ENCODE measurements around the gene TTBK1. TPM values are rescaled to one million over a fixed set of nuclear protein-coding genes. Genes with fewer than 3 reads are reported as not detected.

The TTBK1 gene
- total and polyA plus RNA-seq, 4 donors, result 0.05 to 0.31 (median 0.12) TPM

DNA sequence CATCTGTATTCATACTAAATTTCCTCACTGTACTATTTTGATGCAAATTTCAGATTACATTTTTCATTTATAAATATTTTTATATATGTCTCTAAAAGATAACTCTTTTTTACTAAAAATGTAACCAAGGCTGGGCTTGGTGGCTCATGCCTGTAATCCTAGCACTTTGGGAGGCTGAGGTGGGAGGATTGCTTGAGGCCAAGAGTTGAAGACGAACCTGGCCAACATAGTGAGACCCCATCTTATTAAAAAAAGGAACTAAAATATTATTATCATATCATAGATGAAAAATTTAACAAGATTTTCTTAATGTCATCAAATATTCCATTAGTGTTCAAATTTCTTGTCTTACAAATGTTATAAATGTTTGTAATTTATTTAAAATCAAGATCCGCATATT is 7.4 kb upstream of the TTBK1 start:
- Histone ChIP-seq H3K4me3 (no peak overlapping the region), H3K27ac (ENCODE audit: low read depth in 1 of 2, low read length in 1 of 2) (no peak overlapping the region), H3K4me1 (ENCODE audit: control insufficient read depth in 5 of 5, insufficient read depth in 5 of 5, low read length in 5 of 5) (no peaks in the 10 kb centered on the region), H3K9me3 (ENCODE audit: control insufficient read depth in 4 of 4, insufficient read depth in 3 of 4, low read length in 3 of 4) (peaks cover 0 to 2% (median 0%) of the 10 kb centered on the region in 4 donors), H3K9ac (ENCODE audit: insufficient read depth in 1 of 2, low read length in 2 of 2) (no peak overlapping the region), H3K27me3 (ENCODE audit: control insufficient read depth in 3 of 3, insufficient read depth in 3 of 3, low read length in 2 of 3) (peaks cover 0 to 13% (median 8%) of the 10 kb centered on the region in 3 donors), H3K36me3 (ENCODE audit: control insufficient read depth in 4 of 4, insufficient read depth in 4 of 4, low read length in 4 of 4) (no peaks in the 10 kb centered on the region)
- WGBS, 2 donors, result 71 to 94% methylated on average over 2 of the region's 2 CpGs
- TF ChIP-seq, protein P1, sequence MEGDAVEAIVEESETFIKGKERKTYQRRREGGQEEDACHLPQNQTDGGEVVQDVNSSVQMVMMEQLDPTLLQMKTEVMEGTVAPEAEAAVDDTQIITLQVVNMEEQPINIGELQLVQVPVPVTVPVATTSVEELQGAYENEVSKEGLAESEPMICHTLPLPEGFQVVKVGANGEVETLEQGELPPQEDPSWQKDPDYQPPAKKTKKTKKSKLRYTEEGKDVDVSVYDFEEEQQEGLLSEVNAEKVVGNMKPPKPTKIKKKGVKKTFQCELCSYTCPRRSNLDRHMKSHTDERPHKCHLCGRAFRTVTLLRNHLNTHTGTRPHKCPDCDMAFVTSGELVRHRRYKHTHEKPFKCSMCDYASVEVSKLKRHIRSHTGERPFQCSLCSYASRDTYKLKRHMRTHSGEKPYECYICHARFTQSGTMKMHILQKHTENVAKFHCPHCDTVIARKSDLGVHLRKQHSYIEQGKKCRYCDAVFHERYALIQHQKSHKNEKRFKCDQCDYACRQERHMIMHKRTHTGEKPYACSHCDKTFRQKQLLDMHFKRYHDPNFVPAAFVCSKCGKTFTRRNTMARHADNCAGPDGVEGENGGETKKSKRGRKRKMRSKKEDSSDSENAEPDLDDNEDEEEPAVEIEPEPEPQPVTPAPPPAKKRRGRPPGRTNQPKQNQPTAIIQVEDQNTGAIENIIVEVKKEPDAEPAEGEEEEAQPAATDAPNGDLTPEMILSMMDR (IDR thresholded peaks at IDR 0.05; ENCODE audit: control extremely low read depth, extremely low read depth), result no peak
- DNase-seq (no peak), ATAC-seq (ENCODE audit: insufficient read depth, low FRiP score) (no peak)

DNA sequence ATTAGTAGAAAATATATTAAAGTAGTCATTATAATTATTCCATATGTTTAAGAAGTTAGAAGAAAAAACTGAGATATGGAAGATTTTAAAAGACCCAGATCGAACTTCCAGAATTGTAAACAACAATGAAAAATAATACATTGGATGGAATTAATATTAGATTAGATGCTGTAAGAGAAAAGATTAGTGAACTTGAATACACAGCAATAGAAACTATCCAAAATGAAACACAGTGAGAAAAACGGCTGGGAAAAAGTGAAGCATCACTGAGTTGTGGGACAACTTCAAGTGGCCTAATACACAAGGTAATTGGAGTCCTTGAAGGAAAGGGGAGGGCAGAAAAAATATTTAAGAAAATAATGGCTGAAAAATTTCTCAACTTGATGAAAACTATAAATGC is 4.2 kb upstream of the TTBK1 start:
- Histone ChIP-seq H3K4me1 (ENCODE audit: control insufficient read depth in 5 of 5, insufficient read depth in 5 of 5, low read length in 5 of 5) (no peaks in the 10 kb centered on the region), H3K27ac (ENCODE audit: low read depth in 1 of 2, low read length in 1 of 2) (no peak overlapping the region), H3K9ac (ENCODE audit: insufficient read depth in 1 of 2, low read length in 2 of 2) (no peak overlapping the region), H3K9me3 (ENCODE audit: control insufficient read depth in 4 of 4, insufficient read depth in 3 of 4, low read length in 3 of 4) (no peaks in the 10 kb centered on the region), H3K27me3 (ENCODE audit: control insufficient read depth in 3 of 3, insufficient read depth in 3 of 3, low read length in 2 of 3) (peaks cover 0 to 37% (median 35%) of the 10 kb centered on the region in 3 donors), H3K4me3 (no peak overlapping the region), H3K36me3 (ENCODE audit: control insufficient read depth in 4 of 4, insufficient read depth in 4 of 4, low read length in 4 of 4) (no peaks in the 10 kb centered on the region)
- TF ChIP-seq, protein P1 (IDR thresholded peaks at IDR 0.05; ENCODE audit: control extremely low read depth, extremely low read depth), result no peak
- 73 to 85% methylated on average over 2 of the region's 2 CpGs for WGBS, 2 donors
- ATAC-seq (ENCODE audit: insufficient read depth, low FRiP score) (no peak), DNase-seq (no peak)

DNA sequence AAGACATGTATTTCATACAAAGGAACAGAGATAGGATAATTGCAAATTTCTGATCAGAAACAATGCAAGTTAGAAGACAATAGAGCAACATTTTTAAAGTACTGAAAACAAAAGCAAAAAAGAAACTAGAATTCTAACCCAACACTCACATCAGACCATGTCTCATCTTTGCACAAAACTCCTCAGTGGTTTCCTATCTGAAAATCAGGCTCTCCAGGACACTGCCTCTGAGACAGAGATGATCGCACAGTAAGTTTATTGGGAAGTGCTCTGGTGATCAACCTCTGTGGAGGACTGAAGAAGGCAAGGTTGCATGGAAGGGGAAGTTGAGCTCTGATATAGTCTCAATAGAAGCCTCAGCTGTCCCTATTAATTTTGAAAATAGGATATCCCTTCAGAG is 2.3 kb upstream of the TTBK1 start:
- Histone ChIP-seq H3K27me3 (ENCODE audit: control insufficient read depth in 3 of 3, insufficient read depth in 3 of 3, low read length in 2 of 3) (peaks cover 0 to 52% (median 50%) of the 10 kb centered on the region in 3 donors), H3K36me3 (ENCODE audit: control insufficient read depth in 4 of 4, insufficient read depth in 4 of 4, low read length in 4 of 4) (no peaks in the 10 kb centered on the region), H3K9ac (ENCODE audit: insufficient read depth in 1 of 2, low read length in 2 of 2) (no peak overlapping the region), H3K4me1 (ENCODE audit: control insufficient read depth in 5 of 5, insufficient read depth in 5 of 5, low read length in 5 of 5) (no peaks in the 10 kb centered on the region), H3K9me3 (ENCODE audit: control insufficient read depth in 4 of 4, insufficient read depth in 3 of 4, low read length in 3 of 4) (no peaks in the 10 kb centered on the region), H3K4me3 (no peak overlapping the region), H3K27ac (ENCODE audit: low read depth in 1 of 2, low read length in 1 of 2) (no peak overlapping the region)
- 65 to 86% methylated on average over 1 of the region's 1 CpG for WGBS, 2 donors
- ATAC-seq (ENCODE audit: insufficient read depth, low FRiP score) (no peak), DNase-seq (no peak)
- TF ChIP-seq, protein P1 (IDR thresholded peaks at IDR 0.05; ENCODE audit: control extremely low read depth, extremely low read depth), result no peak

DNA sequence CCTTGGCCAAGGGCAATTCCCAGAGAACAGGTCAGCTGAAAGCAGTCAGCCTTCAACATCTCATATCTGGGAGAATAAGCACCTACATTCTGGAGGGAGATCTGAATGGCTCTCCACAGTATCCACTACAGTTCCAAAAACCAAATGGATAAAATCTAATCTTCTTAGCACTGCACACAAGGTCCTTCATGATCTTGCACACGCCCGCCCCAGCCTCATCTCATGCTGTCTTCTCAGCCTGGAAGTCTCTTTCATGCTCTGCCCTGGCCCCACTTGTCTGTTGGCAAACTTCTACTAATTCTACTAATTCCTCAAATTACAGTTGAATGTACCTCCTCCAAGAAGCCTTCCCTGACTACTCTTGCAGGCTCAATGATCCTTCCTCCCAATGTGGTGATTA is 1.8 kb upstream of the TTBK1 start:
- H3K27ac ChIP-seq (ENCODE audit: low read depth in 1 of 2, low read length in 1 of 2), result no peak overlapping the region
- no peaks in the 10 kb centered on the region for H3K9me3 ChIP-seq (ENCODE audit: control insufficient read depth in 4 of 4, insufficient read depth in 3 of 4, low read length in 3 of 4)
- no peak overlapping the region for H3K4me3 ChIP-seq
- TF ChIP-seq, protein P1 (IDR thresholded peaks at IDR 0.05; ENCODE audit: control extremely low read depth, extremely low read depth), result no peak
- ATAC-seq (ENCODE audit: insufficient read depth, low FRiP score) (no peak), DNase-seq (no peak)
- no peak overlapping the region for H3K9ac ChIP-seq (ENCODE audit: insufficient read depth in 1 of 2, low read length in 2 of 2)
- WGBS, 2 donors, result 95 to 98% methylated on average over 2 of the region's 2 CpGs
- peaks cover 0 to 52% (median 49%) of the 10 kb centered on the region in 3 donors for H3K27me3 ChIP-seq (ENCODE audit: control insufficient read depth in 3 of 3, insufficient read depth in 3 of 3, low read length in 2 of 3)
- H3K36me3 ChIP-seq (ENCODE audit: control insufficient read depth in 4 of 4, insufficient read depth in 4 of 4, low read length in 4 of 4), result no peaks in the 10 kb centered on the region
- no peaks in the 10 kb centered on the region for H3K4me1 ChIP-seq (ENCODE audit: control insufficient read depth in 5 of 5, insufficient read depth in 5 of 5, low read length in 5 of 5)

Measured in lung (tissue), 12 donors.